Immature natural killer cell (primary cell): ENCODE results near the gene HIP1. TPM values are rescaled to one million over a fixed set of nuclear protein-coding genes. Genes with fewer than 3 reads are reported as not detected.
A peak's percentile ranks its signal among the peaks of the same experiment; 100 is the strongest.
"Not testable (repeated sequence)": the region's sequence is repeated elsewhere in the genome, so short reads cannot be mapped to it uniquely, and the experiment has no call there.

Experiments
- DNase-seq, 3 donors: peaks; one replicate each; pipeline ENCODE4 v3.0.0; 2022; ENCODE audit warnings: mixed read lengths in 1 of 3
- H3K27ac Mint-ChIP-seq, 6 donors: one replicate each; pipeline ENCODE4 v1.8.0; 2020; ENCODE audit warnings: mixed read lengths in 6 of 6, mild to moderate bottlenecking in 5 of 6, inconsistent platforms in 4 of 6, moderate library complexity in 3 of 6
- H3K27me3 Mint-ChIP-seq, 3 donors: one replicate each; pipeline ENCODE4 v1.8.0; 2020 to 2021; ENCODE audit warnings: low read depth in 3 of 3, mild to moderate bottlenecking in 3 of 3, mixed read lengths in 3 of 3, moderate library complexity in 3 of 3, inconsistent platforms in 1 of 3
- H3K36me3 Mint-ChIP-seq, 3 donors: one replicate each; pipeline ENCODE4 v1.8.0; 2020; ENCODE audit warnings: mixed read lengths in 3 of 3, inconsistent platforms in 2 of 3, mild to moderate bottlenecking in 2 of 3
- H3K4me1 Mint-ChIP-seq, 2 donors: one replicate each; pipeline ENCODE4 v1.8.0; 2020; ENCODE audit warnings: inconsistent platforms in 2 of 2, mild to moderate bottlenecking in 2 of 2, mixed read lengths in 2 of 2, moderate library complexity in 1 of 2
- H3K4me3 Mint-ChIP-seq, 5 donors: one replicate each; pipeline ENCODE4 v1.8.0; 2020; ENCODE audit warnings: mild to moderate bottlenecking in 5 of 5, mixed read lengths in 5 of 5, inconsistent platforms in 3 of 5, moderate library complexity in 3 of 5
- H3K9me3 Mint-ChIP-seq, 6 donors: one replicate each; pipeline ENCODE4 v1.8.0; 2020; ENCODE audit warnings: mild to moderate bottlenecking in 6 of 6, mixed read lengths in 6 of 6, inconsistent platforms in 4 of 6, moderate library complexity in 3 of 6
- polyA plus RNA-seq, 3 donors: library from polyadenylated mRNA; unstranded; fragments of 300-500 nt; fragmentation: Illumina TruSeq; gene quantifications; one replicate each; pipeline ENCODE4 v1.2.3, GENCODE V29; 2021

The HIP1 gene
- polyA plus RNA-seq, 3 donors from 2014 or later, result 3.9 to 13.3 (median 5.9) TPM

- peaks cover 18 to 36% (median 24%) of the 10 kb centered on the region in 3 donors for H3K36me3 Mint-ChIP-seq
- no peak overlapping the region for H3K27ac Mint-ChIP-seq
- DNase-seq, result no peak
- H3K9me3 Mint-ChIP-seq, result no peaks in the 10 kb centered on the region
- H3K4me3 Mint-ChIP-seq, result no peak overlapping the region
- no peaks in the 10 kb centered on the region for H3K27me3 Mint-ChIP-seq
- no peaks in the 10 kb centered on the region for H3K4me1 Mint-ChIP-seq
Observed at GRCh38 chr7:75591467-75592255, 147.1 kb downstream of the HIP1 start.

GRCh38 chr7:75590373-75591005, 148.3 kb downstream of the HIP1 start:
- no peak overlapping the region for H3K4me3 Mint-ChIP-seq
- peaks cover 0 to 3% (median under 1%) of the 10 kb centered on the region in 3 donors for H3K27me3 Mint-ChIP-seq
- H3K36me3 Mint-ChIP-seq, result peaks cover 18 to 41% (median 28%) of the 10 kb centered on the region in 3 donors
- no peaks in the 10 kb centered on the region for H3K9me3 Mint-ChIP-seq
- no peaks in the 10 kb centered on the region for H3K4me1 Mint-ChIP-seq
- no peak for DNase-seq
- no peak overlapping the region for H3K27ac Mint-ChIP-seq

- Mint-ChIP-seq H3K9me3 (no peaks in the 10 kb centered on the region), H3K36me3 (peaks cover 4 to 25% (median 18%) of the 10 kb centered on the region in 3 donors), H3K4me3 (no peak overlapping the region), H3K27ac (no peak overlapping the region), H3K4me1 (no peaks in the 10 kb centered on the region), H3K27me3 (peaks cover 1 to 5% (median 2%) of the 10 kb centered on the region in 3 donors)
- DNase-seq, result no peak
Observed at GRCh38 chr7:75584354-75584753, 154.4 kb downstream of the HIP1 start.

- H3K36me3 Mint-ChIP-seq, result peaks cover 0 to 25% (median 15%) of the 10 kb centered on the region in 3 donors
- H3K4me3 Mint-ChIP-seq, result peak overlapping the region in 1 of 5 donors; percentile 1
- no peaks in the 10 kb centered on the region for H3K4me1 Mint-ChIP-seq
- peaks cover 1 to 5% (median 2%) of the 10 kb centered on the region in 3 donors for H3K27me3 Mint-ChIP-seq
- peak overlapping the region in 1 of 6 donors; percentile 0 for H3K27ac Mint-ChIP-seq
- no peak for DNase-seq
- no peaks in the 10 kb centered on the region for H3K9me3 Mint-ChIP-seq
Observed at GRCh38 chr7:75583255-75583654, 155.5 kb downstream of the HIP1 start.

GRCh38 chr7:75579899-75580298, 158.8 kb downstream of the HIP1 start:
- no peaks in the 10 kb centered on the region for H3K9me3 Mint-ChIP-seq
- no peak overlapping the region for H3K4me3 Mint-ChIP-seq
- no peaks in the 10 kb centered on the region for H3K4me1 Mint-ChIP-seq
- peaks cover 0 to 2% (median 1%) of the 10 kb centered on the region in 3 donors for H3K27me3 Mint-ChIP-seq
- peaks cover 0 to 13% (median 11%) of the 10 kb centered on the region in 3 donors for H3K36me3 Mint-ChIP-seq
- no peak overlapping the region for H3K27ac Mint-ChIP-seq
- no peak for DNase-seq

- Mint-ChIP-seq H3K4me3 (no peak overlapping the region), H3K36me3 (peaks cover 3 to 10% (median 6%) of the 10 kb centered on the region in 3 donors), H3K9me3 (no peaks in the 10 kb centered on the region), H3K27me3 (peaks cover 0 to 2% (median 1%) of the 10 kb centered on the region in 3 donors), H3K27ac (no peak overlapping the region), H3K4me1 (no peaks in the 10 kb centered on the region)
- no peak for DNase-seq
Observed at GRCh38 chr7:75578081-75578480, 160.7 kb downstream of the HIP1 start.

GRCh38 chr7:75575488-75576121, 163.1 kb downstream of the HIP1 start:
- no peak for DNase-seq
- peak overlapping the region in 1 of 6 donors; percentile 53 for H3K27ac Mint-ChIP-seq

GRCh38 chr7:75573477-75574019, 165.2 kb downstream of the HIP1 start:
- H3K9me3 Mint-ChIP-seq, result no peaks in the 10 kb centered on the region
- DNase-seq, result no peak
- no peaks in the 10 kb centered on the region for H3K4me1 Mint-ChIP-seq
- no peak overlapping the region for H3K4me3 Mint-ChIP-seq
- H3K27ac Mint-ChIP-seq, result no peak overlapping the region
- H3K36me3 Mint-ChIP-seq, result peaks cover 10 to 17% (median 14%) of the 10 kb centered on the region in 3 donors
- H3K27me3 Mint-ChIP-seq, result no peaks in the 10 kb centered on the region

More at GRCh38 chr7:75575488-75576121, 163.1 kb downstream of the HIP1 start:
- Mint-ChIP-seq H3K36me3 (peaks cover 7 to 14% (median 9%) of the 10 kb centered on the region in 3 donors), H3K27me3 (peaks cover 0 to 2% (median 1%) of the 10 kb centered on the region in 3 donors), H3K4me3 (no peak overlapping the region), H3K9me3 (no peaks in the 10 kb centered on the region), H3K4me1 (no peaks in the 10 kb centered on the region)

GRCh38 chr7:75572814-75573213, 165.9 kb downstream of the HIP1 start:
- Mint-ChIP-seq H3K27ac (no peak overlapping the region), H3K4me3 (no peak overlapping the region), H3K36me3 (peaks cover 10 to 17% (median 14%) of the 10 kb centered on the region in 3 donors), H3K9me3 (no peaks in the 10 kb centered on the region), H3K4me1 (no peaks in the 10 kb centered on the region), H3K27me3 (no peaks in the 10 kb centered on the region)
- DNase-seq, result no peak

GRCh38 chr7:75572396-75572795, 166.3 kb downstream of the HIP1 start:
- H3K9me3 Mint-ChIP-seq, result no peaks in the 10 kb centered on the region
- H3K4me3 Mint-ChIP-seq, result no peak overlapping the region
- DNase-seq, result no peak

GRCh38 chr7:75571209-75571608, 167.5 kb downstream of the HIP1 start:
- Mint-ChIP-seq H3K36me3 (peaks cover 10 to 25% (median 20%) of the 10 kb centered on the region in 3 donors), H3K9me3 (no peaks in the 10 kb centered on the region), H3K27me3 (no peaks in the 10 kb centered on the region), H3K4me1 (no peaks in the 10 kb centered on the region), H3K27ac (no peak overlapping the region), H3K4me3 (no peak overlapping the region)
- no peak for DNase-seq

More at GRCh38 chr7:75572396-75572795, 166.3 kb downstream of the HIP1 start:
- H3K27ac Mint-ChIP-seq, result no peak overlapping the region
- no peaks in the 10 kb centered on the region for H3K27me3 Mint-ChIP-seq
- peaks cover 10 to 17% (median 14%) of the 10 kb centered on the region in 3 donors for H3K36me3 Mint-ChIP-seq
- no peaks in the 10 kb centered on the region for H3K4me1 Mint-ChIP-seq

GRCh38 chr7:75569629-75570282, 169.0 kb downstream of the HIP1 start:
- not testable (repeated sequence) for H3K9me3 Mint-ChIP-seq, H3K27me3 Mint-ChIP-seq, DNase-seq, H3K4me3 Mint-ChIP-seq, H3K27ac Mint-ChIP-seq, H3K4me1 Mint-ChIP-seq
- peaks cover 10 to 25% (median 24%) of the 10 kb centered on the region in 3 donors for H3K36me3 Mint-ChIP-seq

GRCh38 chr7:75567948-75568595, 170.7 kb downstream of the HIP1 start:
- no peaks in the 10 kb centered on the region for H3K27me3 Mint-ChIP-seq
- H3K9me3 Mint-ChIP-seq, result no peaks in the 10 kb centered on the region
- no peaks in the 10 kb centered on the region for H3K4me1 Mint-ChIP-seq
- no peak overlapping the region for H3K4me3 Mint-ChIP-seq
- H3K36me3 Mint-ChIP-seq, result peaks cover 16 to 31% (median 30%) of the 10 kb centered on the region in 3 donors
- DNase-seq, result no peak
- peak overlapping the region in 1 of 6 donors; percentile 69 for H3K27ac Mint-ChIP-seq
